Hippocampal formation (tissue), 2 donors: ENCODE data around the gene HOXC11.

Source experiments
- DNase-seq, 2 donors: peaks; one replicate each; lab custom pipeline; 2025; lab: John Stamatoyannopoulos, UW

The HOXC11 gene

DNA sequence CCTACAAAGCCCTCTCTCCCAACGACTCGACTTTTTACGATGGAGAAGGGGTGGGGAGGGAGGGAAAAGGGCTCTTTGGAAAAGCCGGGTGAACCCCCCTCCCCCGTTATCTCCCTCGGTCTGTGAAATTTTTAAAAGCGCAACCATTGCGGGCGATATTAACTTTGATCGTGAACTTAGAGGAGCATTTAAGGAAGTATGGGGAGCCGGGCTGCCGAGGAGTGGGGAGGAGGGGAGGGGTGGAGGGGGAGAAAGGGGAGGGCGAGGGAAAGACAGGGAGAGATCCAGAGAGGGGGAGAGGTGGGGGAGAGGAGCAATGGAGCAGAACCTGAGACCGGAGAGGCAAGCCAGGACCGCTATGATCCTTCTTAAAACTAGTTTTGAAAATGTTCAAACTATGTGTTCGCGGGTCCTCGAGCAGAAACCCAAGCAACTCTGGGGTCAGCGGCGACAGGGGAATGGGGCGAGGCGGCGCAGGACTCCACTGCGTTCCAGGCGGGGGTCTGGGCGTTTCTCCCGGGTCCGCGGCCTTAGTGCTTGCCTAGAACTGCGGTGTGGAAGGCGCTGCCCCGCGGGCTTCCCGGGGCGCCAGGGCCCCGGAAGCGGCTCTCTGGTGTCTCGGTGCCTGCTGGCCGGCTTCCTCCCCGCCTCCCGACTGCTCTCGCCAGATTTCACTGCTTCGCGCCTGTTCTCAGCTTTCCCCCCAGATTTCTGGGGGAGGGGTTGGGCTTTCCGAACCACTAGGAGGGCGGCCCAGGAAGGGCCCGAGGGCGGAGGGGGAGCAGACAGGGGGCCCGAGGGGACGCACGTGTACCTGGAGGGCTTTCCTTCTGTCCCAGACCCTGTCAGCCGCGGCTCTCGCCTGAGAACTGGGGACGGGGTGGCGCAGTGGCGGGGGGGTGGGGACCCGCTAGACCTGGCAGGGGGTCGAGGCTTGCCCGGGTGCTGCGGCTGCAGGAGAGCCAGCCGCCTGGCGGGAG, 1.4 kb downstream of the HOXC11 start, which contains the start of gene HOTAIR:
Gene HOTAIR (minus strand): TSS at position 871 of the 980 bp plus-strand sequence.
- DNase-seq = peak in 1 of 2 donors; percentile 0

DNA sequence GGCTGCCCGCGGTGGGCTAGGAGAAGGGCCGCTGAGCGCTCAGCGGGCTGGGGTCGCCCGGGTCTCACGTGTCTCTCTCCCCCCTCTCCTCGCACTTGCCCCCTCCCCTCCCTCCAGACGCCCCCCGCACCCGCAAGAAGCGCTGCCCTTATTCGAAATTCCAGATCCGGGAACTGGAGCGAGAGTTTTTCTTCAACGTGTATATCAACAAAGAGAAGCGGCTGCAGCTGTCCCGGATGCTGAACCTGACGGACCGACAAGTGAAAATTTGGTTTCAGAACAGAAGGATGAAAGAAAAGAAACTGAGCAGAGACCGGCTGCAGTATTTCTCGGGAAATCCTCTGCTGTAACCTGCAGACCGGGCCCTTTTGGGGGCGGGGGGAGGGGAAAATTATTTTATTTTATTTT, 2.1 kb downstream of the HOXC11 start:
- DNase-seq = no peak

DNA sequence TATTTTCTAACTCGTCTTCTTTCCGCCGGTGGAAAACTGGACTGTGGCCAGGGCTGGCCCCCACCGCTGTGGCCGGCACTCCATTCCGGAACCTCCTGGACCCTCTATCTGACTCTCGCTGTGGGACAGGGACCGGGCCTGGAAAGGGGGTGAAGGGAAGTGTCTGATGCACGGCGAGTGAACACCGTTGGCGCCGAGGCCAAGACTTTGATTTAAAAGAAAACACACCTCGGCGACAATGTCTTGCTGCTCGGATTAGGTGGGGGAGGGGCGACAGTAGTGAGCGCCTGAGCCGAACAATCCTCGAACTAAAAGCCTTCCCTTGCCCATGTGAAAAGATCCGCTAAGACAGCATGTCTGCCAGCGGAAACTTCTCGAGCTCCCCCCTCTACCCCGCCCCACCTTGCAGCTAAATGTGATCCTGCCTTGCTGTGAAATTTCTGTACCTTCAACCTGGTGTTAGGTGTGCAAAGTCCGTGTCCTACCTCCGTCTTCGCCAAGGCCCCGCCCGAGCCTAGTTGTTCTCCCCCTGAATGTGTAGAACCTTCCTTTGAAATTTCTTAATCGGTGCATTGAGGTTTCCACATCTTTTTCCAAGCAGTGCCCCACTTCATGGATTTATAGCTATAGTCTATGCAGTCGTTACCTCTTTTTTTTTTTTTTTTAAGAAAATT, 2.7 kb downstream of the HOXC11 start:
- no peak for DNase-seq

DNA sequence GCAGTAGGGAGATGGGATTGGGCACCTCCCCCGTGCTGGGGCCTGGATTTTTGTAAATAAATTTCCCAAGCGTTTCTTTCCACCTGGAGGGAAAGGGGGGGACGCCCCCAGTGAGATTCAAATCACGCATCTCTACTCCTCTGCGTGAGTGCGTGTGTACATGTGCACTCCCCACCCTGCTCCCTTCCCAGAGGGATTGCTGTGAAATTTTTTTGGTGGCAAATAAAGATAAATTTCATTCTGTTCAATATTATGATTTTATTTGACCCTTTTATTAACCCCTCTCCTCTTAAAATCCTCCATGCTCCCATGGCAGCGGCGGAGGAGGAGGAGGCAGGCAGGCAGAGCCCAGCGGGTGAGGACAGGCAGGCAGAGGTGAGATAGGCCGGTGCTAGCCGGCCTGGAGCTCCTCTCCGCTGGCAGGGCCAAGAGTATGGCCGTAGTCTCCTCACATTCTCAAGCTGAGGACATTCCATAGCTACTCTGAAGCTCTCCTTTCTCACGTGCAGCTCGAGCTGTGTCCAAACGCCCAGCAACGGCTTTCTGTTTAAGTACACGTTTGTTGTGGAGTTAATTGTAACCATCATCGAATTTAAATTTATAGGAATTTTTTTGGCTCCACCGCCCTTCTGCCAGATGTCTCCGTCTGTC, 3.4 kb downstream of the HOXC11 start:
- no peak for DNase-seq

DNA sequence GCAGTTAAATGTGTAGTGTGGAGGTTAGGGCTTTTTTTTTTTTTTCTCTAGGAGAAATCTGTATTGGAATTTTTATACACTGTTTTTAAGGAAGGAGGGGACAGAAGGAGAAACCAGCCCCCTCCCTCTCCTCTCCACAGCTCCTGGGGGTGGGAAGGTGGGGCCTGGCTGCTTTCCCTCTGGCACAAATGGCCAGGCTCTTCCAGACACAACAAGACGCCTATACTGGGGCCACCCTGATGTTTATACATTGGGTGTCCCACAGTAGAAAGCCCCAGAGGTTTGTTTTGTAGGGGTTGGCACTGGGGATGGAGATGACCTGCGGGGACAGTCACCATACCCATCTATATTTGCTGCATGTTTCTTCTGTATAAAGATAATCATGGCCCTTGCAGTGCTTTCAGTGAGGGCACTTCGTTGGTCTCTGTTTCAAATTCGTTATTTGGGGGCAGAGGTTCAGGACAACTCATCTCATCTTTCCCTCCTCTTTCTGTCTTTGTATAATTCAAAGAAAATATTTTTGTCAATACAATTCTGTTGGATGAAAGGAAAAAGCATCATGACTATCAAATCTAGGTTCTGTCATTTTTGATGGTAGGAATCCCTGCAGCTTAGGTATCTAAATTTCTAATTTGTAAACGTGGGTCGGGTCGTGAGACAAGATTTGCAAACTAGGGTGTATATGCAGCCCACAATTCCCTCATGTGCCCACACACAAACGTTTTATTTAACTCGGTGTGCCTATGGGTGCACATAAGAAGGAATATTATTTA, 4.1 kb downstream of the HOXC11 start:
- DNase-seq = no peak

DNA sequence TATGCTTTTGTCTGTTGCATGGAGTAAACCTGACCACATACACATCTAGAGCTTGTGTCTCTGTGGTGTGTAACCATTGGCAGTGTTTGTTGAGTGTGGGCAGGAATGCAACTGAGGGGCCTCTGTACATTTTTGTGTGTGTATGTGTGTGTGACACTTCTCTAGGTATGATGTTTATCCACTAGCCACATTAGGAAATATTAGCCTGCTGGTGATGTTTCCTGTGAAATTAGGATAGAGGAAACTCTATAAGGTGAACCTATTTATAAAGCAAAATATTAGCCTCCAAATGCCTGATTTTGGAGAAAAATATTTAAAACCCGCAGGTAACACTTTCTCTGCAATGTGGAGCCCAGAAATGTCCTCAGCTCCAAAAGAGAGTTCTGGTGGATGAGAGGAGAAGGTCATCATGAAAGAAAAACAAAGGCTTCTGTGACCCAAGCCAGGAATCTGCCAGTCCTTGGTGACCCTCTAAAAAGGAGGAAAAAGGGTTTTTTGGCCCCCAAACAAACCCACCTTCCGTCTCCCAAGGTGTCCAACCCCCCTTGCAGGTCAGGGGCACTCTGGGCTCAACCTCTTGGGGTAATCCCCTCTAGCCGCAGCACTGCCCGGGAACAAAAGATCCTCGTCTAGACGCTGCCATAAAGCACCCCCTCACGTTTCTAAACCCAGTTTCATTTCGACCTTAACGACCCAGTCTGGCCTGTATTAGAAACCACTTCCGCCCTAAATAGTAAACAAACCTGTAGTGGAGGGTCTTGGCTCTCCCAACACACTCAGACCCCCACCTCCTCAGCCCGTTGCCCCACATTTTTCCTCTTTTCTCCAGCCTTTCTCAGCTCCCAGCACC, 4.9 kb downstream of the HOXC11 start:
- no peak for DNase-seq

DNA sequence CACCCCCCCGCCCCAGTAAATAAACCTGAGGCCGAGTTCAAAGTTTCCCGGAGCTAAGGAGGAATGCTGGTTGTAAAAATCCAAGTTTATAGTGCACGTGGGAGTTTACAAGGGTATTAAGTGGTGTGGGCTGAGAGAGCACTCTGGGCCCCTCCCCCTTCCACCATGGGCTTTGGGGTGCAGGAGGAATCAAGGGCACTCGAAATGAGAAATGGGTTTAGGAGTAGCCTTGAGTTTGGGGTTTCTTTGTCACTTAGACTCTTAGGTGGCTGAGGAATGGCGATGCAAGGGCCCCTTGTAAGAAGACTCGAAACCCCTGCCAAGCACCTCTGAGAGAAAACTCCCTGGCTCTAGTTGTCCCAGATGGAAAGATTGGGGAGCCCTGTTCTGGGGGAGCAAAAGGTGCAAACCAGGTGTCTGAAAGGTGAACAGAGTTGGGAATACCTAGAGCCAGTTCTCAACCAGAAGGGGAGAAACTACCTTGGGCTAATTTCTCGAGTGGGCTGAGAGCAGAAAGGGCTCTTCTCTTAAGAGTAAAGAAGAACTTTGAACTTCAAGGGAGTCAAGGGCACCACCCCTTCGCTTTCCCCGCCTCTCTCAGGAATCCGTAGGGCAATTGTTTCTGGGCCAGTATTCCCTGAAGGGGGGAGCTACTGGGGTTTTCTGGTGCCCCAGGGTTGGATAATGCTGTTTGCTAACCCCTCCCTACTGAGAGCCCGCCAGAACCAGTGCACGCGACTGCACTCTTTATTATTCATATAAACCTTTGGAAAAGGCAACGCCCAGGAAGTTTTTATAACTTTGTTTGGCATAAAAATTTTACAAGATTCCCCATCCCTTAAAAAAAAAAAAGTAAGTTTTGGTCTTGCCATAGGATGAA, 5.8 kb downstream of the HOXC11 start:
- no peak for DNase-seq

DNA sequence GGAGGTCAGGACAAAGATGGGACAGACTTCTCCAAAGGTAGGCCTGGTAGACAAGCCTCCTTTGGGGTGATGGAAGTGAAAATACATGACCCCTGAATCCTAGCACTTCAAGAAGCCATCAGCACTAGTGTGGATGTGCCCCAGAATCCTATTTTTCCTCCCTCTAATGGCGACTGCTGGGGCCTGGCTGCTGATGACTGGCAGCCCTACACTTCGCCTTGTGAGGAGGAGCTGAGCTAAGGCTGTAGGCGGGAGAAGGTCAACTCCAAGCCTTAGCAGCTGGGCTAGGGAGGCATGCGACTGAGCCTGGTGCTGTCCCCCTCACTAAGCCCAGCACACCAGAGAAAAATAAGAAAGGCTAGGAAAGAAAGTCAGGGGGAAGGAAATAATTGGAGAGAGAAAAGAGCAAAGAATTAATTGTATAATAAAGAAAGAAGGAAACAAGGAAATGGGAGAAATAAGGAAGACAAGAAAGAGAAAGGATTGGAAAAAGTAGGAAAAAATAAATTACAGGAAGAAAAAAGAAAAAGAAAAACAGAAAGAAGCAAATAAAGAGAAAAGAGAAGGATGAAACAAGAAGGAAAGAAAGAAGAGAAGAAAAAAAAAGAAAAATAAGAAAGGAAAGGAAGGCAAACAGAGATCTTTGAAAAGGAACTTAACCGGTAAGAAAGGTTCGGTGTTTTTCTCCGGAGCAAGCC, 7.3 kb downstream of the HOXC11 start:
- DNase-seq = no peak

DNA sequence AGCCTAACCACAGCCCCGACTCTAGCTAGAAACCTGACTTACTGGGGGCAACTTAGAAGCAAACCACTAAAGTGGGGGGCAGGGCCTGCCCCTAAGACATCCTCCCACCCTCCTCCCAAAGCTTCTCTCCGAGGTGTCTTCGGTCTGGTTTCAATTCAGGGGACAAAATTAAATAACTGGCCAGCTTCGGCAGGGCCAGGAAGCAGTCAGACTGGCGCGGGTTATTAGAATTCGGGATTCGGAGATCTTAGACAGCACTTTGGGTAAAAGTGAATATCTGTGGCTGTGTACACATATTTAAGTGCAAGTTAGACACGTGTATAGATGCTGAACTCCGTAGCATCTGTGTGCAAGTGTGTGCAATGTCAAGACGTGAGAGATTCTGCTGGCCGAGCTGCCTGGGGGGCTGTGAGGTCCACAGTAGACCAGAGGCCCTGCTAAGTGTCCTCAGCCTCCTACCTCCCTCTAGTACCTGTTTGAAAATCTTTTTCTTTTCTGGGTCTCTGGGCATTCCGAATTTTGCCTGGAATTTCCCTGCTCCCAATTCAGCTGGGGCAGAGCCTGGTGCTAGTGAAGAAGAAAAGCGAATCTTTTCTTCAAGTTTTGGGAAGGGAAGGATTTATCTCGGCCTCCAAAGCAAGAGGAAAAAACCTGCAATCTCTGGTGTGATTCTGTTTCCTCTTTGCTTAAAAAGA, 8.0 kb downstream of the HOXC11 start:
- DNase-seq = no peak

DNA sequence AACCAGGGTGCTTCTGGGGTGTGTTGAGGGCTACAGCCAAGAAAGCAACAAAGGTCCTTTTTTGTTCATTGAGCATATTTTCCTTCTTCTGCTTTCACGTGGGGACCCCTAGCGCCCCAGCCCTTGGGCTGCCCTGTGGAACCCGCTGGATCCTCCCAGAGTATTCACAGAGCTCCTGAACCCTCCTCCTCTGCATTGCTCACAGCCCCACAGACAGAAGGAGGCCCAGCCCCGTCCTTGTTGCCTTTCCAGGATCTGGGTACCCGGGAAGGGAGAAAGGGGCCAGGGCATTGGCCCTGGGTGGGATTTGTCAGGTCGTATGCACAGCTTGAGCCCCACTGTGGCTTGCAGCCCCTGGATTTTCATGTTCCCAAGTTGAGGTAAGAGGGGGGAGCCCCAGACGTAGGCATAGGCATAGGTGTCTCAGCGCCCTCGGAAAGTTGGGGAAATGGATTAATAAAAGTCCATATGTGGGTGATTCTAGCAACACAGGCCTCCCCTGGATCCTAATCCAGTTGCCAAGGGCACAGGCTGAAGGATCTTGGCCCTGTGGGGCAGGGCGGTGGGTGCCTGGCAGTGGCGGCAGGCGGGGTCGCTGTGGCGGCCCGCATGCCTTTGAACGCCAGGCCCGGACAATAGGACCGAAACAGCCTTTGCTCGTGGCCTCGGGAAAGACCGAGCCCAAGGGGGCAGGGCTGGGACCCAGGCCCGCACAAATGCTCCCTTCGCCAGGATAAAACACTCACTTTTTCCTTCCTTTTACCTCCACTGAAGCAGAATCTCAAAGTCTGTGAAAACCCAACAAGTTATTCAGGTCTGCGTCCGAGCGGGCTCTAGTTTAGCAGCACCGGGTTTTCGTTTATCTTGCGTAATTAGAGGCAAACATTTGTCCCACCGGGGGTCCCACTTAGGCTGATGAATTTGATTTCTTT, 9.0 kb downstream of the HOXC11 start:
- DNase-seq = no peak

DNA sequence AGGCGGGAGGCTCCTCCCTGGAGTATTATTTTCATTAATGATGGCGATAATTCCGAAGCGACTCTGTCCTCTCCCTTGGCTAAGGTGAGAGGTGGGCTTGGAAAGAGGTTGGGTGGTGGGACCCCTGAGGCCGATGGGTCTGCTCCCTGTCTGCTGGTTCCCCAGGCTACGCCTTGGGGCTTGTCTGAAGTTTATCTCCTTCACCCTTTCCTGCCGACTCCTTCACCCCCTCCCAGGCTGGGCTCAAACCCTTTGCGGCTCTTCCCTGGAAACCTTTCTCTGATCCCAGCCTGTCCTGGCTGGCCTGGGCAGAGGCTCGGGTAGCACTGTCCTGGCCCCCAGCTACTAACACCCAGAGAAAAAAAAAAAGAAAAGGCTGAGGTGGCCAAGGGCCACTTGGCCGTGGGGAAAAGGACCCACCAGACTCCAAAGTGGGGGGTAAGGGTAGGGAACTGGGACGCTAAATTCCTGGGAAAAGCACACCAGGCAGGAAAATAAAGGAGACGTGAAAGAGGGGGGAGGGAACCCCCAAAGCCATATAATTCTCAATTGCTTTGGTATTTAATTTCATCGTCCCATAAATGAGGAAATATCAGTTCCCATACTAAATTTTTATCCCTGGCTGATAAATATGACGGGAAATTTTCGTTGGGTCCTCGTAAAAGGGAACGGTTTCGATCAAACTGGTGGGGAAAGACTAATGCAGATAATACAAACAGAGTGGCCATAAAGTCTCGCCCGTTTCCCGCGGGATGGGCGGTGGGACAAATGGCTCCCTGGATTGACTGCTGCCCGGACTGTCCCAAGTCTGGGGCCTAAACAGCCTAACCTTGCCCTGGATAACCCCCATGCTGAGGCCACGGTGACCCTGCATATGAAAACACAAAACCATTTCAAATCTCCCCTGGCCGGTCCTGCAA, 10.0 kb downstream of the HOXC11 start:
- DNase-seq = no peak

DNA sequence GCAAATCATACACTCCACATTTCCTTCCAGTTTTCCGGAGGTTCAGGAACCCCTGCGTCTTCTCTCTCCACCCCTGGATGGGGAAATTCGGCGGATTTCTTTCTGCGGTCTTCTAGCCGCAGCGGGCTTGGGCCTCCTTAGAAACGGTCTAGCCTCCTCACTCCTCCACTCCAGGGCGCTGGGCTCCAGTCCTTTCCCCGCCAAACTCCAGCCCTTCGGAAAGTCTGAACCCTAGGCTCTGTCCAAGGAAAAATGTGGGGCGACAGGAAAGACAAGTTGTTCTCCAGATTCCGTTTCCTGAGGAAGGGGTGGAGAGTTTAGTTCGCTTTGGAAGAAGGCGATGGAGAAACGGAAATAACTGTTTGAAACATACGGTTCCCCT, 10.6 kb downstream of the HOXC11 start:
- no peak for DNase-seq

DNA sequence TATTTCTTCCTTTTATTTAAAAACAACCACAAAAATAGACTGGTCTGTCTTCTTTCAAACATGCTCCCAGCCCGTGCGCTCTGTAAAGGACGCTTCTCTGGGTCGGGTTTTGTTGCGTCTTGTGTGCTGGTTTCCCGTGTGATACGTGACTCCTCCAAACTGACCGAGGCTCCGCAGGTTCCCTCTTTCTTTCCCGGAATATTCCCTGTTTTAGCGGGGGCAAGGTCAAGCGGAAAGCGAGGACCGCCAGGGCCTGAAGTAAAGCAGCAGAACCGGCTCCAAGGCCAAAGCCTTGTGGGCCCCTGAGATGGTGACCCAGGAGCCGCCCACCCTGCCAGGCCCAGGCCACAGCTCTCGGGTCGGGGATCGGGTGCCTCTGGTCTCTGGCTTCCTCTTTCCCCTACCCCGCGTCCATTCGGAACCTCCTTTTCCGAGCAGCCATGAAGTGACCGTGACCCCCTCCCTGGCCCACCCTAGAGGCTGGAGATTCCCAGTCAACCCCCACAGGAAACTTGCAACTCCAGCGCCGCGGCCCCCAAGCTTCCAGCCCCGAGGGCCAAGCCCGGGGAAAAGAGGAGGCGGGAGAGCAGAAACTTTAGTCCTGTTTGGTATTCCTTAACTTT, 11.1 kb downstream of the HOXC11 start:
- no peak for DNase-seq

DNA sequence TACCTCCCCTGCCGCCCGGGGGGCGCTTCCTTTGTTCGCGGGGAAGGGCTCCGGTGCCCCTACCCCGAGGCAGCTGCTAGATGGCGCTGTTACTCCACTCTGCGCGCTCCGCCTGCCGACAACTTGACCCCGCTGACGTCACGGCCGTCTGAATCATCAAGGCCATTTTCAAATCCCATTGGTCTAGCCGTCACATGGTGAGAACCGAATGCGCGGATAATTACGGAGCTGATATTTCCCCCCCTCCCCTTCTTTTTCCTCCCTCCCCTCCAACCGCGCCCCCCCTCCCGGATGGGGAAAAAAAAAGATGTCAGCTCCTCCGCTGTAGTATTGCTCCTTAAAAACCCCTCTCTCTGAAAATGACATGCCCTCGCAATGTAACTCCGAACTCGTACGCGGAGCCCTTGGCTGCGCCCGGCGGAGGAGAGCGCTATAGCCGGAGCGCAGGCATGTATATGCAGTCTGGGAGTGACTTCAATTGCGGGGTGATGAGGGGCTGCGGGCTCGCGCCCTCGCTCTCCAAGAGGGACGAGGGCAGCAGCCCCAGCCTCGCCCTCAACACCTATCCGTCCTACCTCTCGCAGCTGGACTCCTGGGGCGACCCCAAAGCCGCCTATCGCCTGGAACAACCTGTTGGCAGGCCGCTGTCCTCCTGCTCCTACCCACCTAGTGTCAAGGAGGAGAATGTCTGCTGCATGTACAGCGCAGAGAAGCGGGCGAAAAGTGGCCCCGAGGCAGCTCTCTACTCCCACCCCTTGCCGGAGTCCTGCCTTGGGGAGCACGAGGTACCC, 12.2 kb downstream of the HOXC11 start, which contains the start of gene HOXC10:
Gene HOXC10 (plus strand): TSS at position 246 of the 791 bp plus-strand sequence. CDS start 114 bp downstream, at position 360.
- peak in 1 of 2 donors; percentile 3 for DNase-seq

DNA sequence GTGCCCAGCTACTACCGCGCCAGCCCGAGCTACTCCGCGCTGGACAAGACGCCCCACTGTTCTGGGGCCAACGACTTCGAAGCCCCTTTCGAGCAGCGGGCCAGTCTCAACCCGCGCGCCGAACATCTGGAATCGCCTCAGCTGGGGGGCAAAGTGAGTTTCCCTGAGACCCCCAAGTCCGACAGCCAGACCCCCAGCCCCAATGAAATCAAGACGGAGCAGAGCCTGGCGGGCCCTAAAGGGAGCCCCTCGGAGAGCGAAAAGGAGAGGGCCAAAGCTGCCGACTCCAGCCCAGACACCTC, 12.7 kb downstream of the HOXC11 start:
- DNase-seq = no peak
